AG10803 (cell line): ENCODE data around the gene ZXDC.

ENCODE experiments used
- DNase-seq: peaks from one replicate; pipeline ENCODE4 v3.0.0; 2010; ENCODE audit warnings: low read depth
- H3K4me3 ChIP-seq: 2 replicates; pipeline ENCODE4 v1.5.1; 2011; ENCODE audit warnings: mild to moderate bottlenecking, low read length, control low read depth
- CTCF ChIP-seq: conservative IDR thresholded peaks from 2 replicates; pipeline ENCODE4 v1.5.1; 2011; ENCODE audit warnings: mild to moderate bottlenecking, low read length, control low read depth, inconsistent platforms

The ZXDC gene, protein sequence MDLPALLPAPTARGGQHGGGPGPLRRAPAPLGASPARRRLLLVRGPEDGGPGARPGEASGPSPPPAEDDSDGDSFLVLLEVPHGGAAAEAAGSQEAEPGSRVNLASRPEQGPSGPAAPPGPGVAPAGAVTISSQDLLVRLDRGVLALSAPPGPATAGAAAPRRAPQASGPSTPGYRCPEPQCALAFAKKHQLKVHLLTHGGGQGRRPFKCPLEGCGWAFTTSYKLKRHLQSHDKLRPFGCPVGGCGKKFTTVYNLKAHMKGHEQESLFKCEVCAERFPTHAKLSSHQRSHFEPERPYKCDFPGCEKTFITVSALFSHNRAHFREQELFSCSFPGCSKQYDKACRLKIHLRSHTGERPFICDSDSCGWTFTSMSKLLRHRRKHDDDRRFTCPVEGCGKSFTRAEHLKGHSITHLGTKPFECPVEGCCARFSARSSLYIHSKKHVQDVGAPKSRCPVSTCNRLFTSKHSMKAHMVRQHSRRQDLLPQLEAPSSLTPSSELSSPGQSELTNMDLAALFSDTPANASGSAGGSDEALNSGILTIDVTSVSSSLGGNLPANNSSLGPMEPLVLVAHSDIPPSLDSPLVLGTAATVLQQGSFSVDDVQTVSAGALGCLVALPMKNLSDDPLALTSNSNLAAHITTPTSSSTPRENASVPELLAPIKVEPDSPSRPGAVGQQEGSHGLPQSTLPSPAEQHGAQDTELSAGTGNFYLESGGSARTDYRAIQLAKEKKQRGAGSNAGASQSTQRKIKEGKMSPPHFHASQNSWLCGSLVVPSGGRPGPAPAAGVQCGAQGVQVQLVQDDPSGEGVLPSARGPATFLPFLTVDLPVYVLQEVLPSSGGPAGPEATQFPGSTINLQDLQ

GRCh38 chr3:126475413-126476114 is at the start of gene ZXDC:
Gene ZXDC, minus strand, starts transcription at chr3:126475891. Its CDS starts 26 bp downstream, at chr3:126475865.
- TF ChIP-seq CTCF = peak; percentile 43

DNA sequence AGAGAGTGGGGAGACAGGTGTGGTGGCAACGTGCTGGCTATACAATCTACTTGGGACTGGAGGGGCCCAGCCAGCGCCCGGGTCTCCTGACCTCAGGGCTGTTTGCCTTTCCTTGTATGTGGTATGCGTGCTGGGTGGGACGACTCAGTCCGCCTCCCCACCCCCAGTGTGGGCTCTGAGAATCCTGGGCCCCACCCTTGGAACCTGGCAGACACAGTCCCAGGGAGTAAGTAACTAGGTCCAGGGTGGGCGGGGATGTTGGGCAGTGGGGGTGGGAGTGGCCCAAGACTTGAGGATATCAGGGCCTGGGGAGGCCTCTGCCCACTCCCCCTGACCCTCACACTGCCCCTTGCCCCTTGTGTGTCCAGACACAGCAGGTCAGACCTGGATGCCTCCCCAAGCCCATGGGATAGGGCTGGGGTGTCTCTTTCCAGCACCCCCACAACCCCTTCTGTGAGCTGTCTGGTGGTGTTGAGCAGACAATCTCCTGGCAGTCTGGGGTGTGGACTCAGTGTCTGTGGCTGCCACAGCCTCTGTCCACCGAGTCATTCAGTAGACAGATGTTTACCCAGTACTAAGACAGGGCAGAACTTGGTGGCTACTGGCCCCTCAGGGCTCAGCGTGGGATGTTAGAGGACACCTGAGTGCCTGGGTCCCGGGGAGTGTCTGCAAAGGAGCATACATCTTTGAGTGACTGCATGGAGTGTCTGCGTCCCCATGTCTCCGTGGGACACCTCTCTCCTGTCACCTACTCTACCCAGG is 49.6 kb upstream of the ZXDC start:
- no peak for DNase-seq
- H3K4me3 ChIP-seq = no peak overlapping the region
- no peak for TF ChIP-seq CTCF

More at GRCh38 chr3:126475413-126476114, at the start of gene ZXDC:
- H3K4me3 ChIP-seq = peak within 1 kb of the TSS; percentile 88
- DNase-seq = peak; percentile 93

- DNase-seq = no peak
- H3K4me3 ChIP-seq = peak overlapping the region; percentile 38
- TF ChIP-seq CTCF = no peak
Observed at GRCh38 chr3:126524429-126524988, 48.8 kb upstream of the ZXDC start.

GRCh38 chr3:126523745-126524428 is 48.2 kb upstream of the ZXDC start, which contains the start of gene CHST13:
Gene CHST13, plus strand, starts transcription at chr3:126524155. Its CDS starts 178 bp downstream, at chr3:126524333.
- peak within 1 kb of the TSS; percentile 38 for H3K4me3 ChIP-seq
- TF ChIP-seq CTCF = no peak
- peak; percentile 33 for DNase-seq

GRCh38 chr3:126522363-126522788 is 46.7 kb upstream of the ZXDC start:
- peak; percentile 44 for DNase-seq
- no peak overlapping the region for H3K4me3 ChIP-seq
- peak; percentile 86 for TF ChIP-seq CTCF
